HG02885 (cell line): Measurements from ENCODE around the gene LGI4.

Experiments used
- ATAC-seq: cut with Tn5 transposase; IDR thresholded peaks from one replicate; pipeline ENCODE4 v1.9.1; 2021; ENCODE audit warnings: mild to moderate bottlenecking; ENCODE audit not compliant: unreplicated experiment, poor library complexity

LGI4 gene

GRCh38 chr19:35125270-35125717 lies 9.6 kb downstream of the LGI4 start:
- no peak for ATAC-seq

GRCh38 chr19:35124098-35125060 lies 10.5 kb downstream of the LGI4 start:
- ATAC-seq, result peak; percentile 77

- no peak for ATAC-seq
Observed at GRCh38 chr19:35123573-35123972, 11.3 kb downstream of the LGI4 start.

GRCh38 chr19:35122687-35123551 lies 11.9 kb downstream of the LGI4 start:
- ATAC-seq, result no peak

GRCh38 chr19:35120898-35121297 lies 14.0 kb downstream of the LGI4 start:
- no peak for ATAC-seq

GRCh38 chr19:35120492-35120891 lies 14.4 kb downstream of the LGI4 start:
- ATAC-seq, result no peak

GRCh38 chr19:35119578-35120155 lies 15.2 kb downstream of the LGI4 start:
- no peak for ATAC-seq

GRCh38 chr19:35119091-35119490 lies 15.8 kb downstream of the LGI4 start:
- ATAC-seq, result no peak

GRCh38 chr19:35118268-35119020 lies 16.4 kb downstream of the LGI4 start:
- ATAC-seq, result no peak

GRCh38 chr19:35117799-35118198 lies 17.1 kb downstream of the LGI4 start:
- no peak for ATAC-seq

GRCh38 chr19:35117116-35117515 lies 17.7 kb downstream of the LGI4 start:
- ATAC-seq, result no peak

GRCh38 chr19:35116072-35116801 lies 18.6 kb downstream of the LGI4 start:
- no peak for ATAC-seq

GRCh38 chr19:35115177-35115951 lies 19.5 kb downstream of the LGI4 start, which contains the start of gene FXYD3:
Gene FXYD3 (plus strand): TSS chr19:35115823. CDS start chr19:35119377, 3,554 bp downstream.
- ATAC-seq, result no peak

GRCh38 chr19:35114353-35115176 lies 20.3 kb downstream of the LGI4 start:
- no peak for ATAC-seq

GRCh38 chr19:35112995-35113688 lies 21.7 kb downstream of the LGI4 start:
- no peak for ATAC-seq

GRCh38 chr19:35110974-35111373 lies 23.9 kb downstream of the LGI4 start:
- ATAC-seq, result no peak
